HEK293 (cell line): Measurements from ENCODE around the gene CDC37.
A peak's percentile ranks its signal among the peaks of the same experiment; 100 is the strongest.

ENCODE experiments used
- BCL11B ChIP-seq: fragments of 450-650 bp; formaldehyde crosslinking; IDR thresholded peaks from 2 replicates; pipeline ENCODE4 v1.5.1; 2016; ENCODE audit warnings: low read depth, missing biosample characterization, missing genetic modification characterization
- GLIS1 ChIP-seq: fragments of 450-650 bp; formaldehyde crosslinking; IDR thresholded peaks from 2 replicates; pipeline ENCODE4 v1.5.1; 2016; ENCODE audit warnings: missing biosample characterization, missing genetic modification characterization
- HOXA7 ChIP-seq: sonication (generic); formaldehyde crosslinking; IDR thresholded peaks from 2 replicates; pipeline ENCODE4 v1.8.1; 2022; ENCODE audit warnings: missing genetic modification reagents, borderline replicate concordance
- HOXC10 ChIP-seq: sonication (generic); formaldehyde crosslinking; IDR thresholded peaks from 2 replicates; pipeline ENCODE4 v1.8.1; 2023; ENCODE audit warnings: mild to moderate bottlenecking, missing genetic modification reagents
- KLF10 ChIP-seq: fragments of 450-650 bp; IDR thresholded peaks from 2 replicates; pipeline ENCODE4 v1.5.1; 2018; ENCODE audit warnings: missing biosample characterization, mild to moderate bottlenecking, missing genetic modification characterization
- SP7 ChIP-seq: fragments of 450-650 bp; formaldehyde crosslinking; IDR thresholded peaks from 2 replicates; pipeline ENCODE4 v1.5.1; 2016; ENCODE audit warnings: missing biosample characterization, missing genetic modification characterization
- YY2 ChIP-seq: fragments of 450-650 bp; formaldehyde crosslinking; IDR thresholded peaks from 2 replicates; pipeline ENCODE4 v1.5.1; 2016; ENCODE audit warnings: missing biosample characterization, missing genetic modification characterization
- ZNF112 ChIP-seq: fragments of 450-650 bp; formaldehyde crosslinking; IDR thresholded peaks from 2 replicates; pipeline ENCODE4 v1.5.0; 2017; ENCODE audit warnings: missing biosample characterization, missing genetic modification characterization
- ZNF140 ChIP-seq: fragments of 450-650 bp; formaldehyde crosslinking; IDR thresholded peaks from 2 replicates; pipeline ENCODE4 v1.5.1; 2016; ENCODE audit warnings: missing biosample characterization, missing genetic modification characterization
- ZNF202 ChIP-seq: fragments of 450-650 bp; formaldehyde crosslinking; IDR thresholded peaks from 2 replicates; pipeline ENCODE4 v1.5.1; 2016; ENCODE audit warnings: missing biosample characterization, missing genetic modification characterization, borderline replicate concordance
- ZNF280D ChIP-seq: fragments of 450-650 bp; formaldehyde crosslinking; IDR thresholded peaks from 2 replicates; pipeline ENCODE4 v1.5.1; 2016; ENCODE audit warnings: missing biosample characterization, missing genetic modification characterization
- ZNF423 ChIP-seq: fragments of 450-650 bp; formaldehyde crosslinking; IDR thresholded peaks from 2 replicates; pipeline ENCODE4 v1.5.1; 2016; ENCODE audit warnings: missing biosample characterization, missing genetic modification characterization
- ZNF501 ChIP-seq: fragments of 450-650 bp; formaldehyde crosslinking; IDR thresholded peaks from 2 replicates; pipeline ENCODE4 v1.5.1; 2016; ENCODE audit warnings: missing biosample characterization, missing genetic modification characterization
- ZNF518A ChIP-seq: fragments of 450-650 bp; formaldehyde crosslinking; conservative IDR thresholded peaks from 2 replicates; pipeline ENCODE4 v1.5.1; 2016; ENCODE audit warnings: low read depth, missing biosample characterization, missing genetic modification characterization
- ZNF555 ChIP-seq: fragments of 450-650 bp; formaldehyde crosslinking; conservative IDR thresholded peaks from 2 replicates; pipeline ENCODE4 v1.5.1; 2017; ENCODE audit warnings: missing biosample characterization, mild to moderate bottlenecking, missing genetic modification characterization, inconsistent platforms
- ZNF560 ChIP-seq: fragments of 450-650 bp; formaldehyde crosslinking; IDR thresholded peaks from 2 replicates; pipeline ENCODE4 v1.5.1; 2017; ENCODE audit warnings: missing biosample characterization, missing genetic modification characterization, borderline replicate concordance
- ZNF654 ChIP-seq: fragments of 450-650 bp; formaldehyde crosslinking; IDR thresholded peaks from 2 replicates; pipeline ENCODE4 v1.5.1; 2016; ENCODE audit warnings: low read depth, missing biosample characterization, missing genetic modification characterization
- ZNF660 ChIP-seq: fragments of 450-650 bp; IDR thresholded peaks from 2 replicates; pipeline ENCODE4 v1.5.1; 2018; ENCODE audit warnings: missing biosample characterization, mild to moderate bottlenecking, missing genetic modification characterization
- ZNF670 ChIP-seq: fragments of 450-650 bp; formaldehyde crosslinking; IDR thresholded peaks from 2 replicates; pipeline ENCODE4 v1.5.1; 2016; ENCODE audit warnings: missing biosample characterization, missing genetic modification characterization, low read depth
- TF ChIP-seq, protein P1 (sequence below): fragments of 450-650 bp; formaldehyde crosslinking; IDR thresholded peaks from 2 replicates; pipeline ENCODE4 v1.5.1; 2016; ENCODE audit warnings: missing biosample characterization, missing genetic modification characterization, borderline replicate concordance
- TF ChIP-seq, protein P2 (sequence below): fragments of 450-650 bp; formaldehyde crosslinking; IDR thresholded peaks from 2 replicates; pipeline ENCODE4 v1.5.1; 2016; ENCODE audit warnings: missing biosample characterization, missing genetic modification characterization, borderline replicate concordance

CDC37 gene

DNA sequence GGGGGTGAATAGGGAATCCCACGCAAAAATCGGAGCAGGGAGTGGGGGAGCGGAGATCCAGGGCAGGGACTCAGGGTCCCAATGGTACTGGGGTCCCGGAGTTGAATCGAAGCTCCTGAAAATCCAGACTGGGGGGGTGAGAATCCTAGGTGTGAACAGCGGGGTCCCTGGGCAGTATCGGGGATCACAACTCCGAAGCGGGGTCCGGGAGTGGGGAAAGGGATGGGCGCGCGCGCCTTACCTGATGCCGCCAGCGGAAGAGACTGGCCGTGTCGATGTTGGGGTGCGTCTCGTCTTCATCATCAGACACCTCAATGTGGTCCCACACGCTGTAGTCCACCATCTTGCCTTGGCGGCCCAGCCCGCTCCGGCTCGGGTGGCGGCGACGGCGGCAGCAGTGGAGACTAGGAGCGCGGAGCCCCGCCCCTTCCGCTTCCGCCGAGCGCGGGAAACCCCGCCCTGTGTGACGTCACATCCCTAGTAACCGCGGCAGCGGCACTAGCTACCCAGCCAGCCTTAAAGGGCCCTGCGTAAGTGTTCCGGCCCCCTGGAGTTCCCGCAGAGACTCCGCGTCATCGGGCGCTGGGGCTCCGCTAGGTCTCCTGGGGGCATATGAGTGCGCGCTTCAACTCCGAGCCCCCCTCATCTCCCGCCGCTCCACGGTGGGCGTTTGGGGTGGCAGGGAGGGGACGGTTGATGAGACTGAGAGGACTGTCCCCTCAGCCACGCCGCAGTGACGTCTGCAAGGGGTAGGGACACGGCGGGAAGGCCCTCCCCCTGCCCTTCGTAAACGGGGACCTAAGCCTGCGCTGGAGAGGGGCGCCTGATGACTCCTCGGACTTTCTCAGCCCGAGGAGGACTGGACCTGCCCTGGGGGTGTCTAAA, at the start of gene CDC37 (continued):
- TF ChIP-seq, protein P1, sequence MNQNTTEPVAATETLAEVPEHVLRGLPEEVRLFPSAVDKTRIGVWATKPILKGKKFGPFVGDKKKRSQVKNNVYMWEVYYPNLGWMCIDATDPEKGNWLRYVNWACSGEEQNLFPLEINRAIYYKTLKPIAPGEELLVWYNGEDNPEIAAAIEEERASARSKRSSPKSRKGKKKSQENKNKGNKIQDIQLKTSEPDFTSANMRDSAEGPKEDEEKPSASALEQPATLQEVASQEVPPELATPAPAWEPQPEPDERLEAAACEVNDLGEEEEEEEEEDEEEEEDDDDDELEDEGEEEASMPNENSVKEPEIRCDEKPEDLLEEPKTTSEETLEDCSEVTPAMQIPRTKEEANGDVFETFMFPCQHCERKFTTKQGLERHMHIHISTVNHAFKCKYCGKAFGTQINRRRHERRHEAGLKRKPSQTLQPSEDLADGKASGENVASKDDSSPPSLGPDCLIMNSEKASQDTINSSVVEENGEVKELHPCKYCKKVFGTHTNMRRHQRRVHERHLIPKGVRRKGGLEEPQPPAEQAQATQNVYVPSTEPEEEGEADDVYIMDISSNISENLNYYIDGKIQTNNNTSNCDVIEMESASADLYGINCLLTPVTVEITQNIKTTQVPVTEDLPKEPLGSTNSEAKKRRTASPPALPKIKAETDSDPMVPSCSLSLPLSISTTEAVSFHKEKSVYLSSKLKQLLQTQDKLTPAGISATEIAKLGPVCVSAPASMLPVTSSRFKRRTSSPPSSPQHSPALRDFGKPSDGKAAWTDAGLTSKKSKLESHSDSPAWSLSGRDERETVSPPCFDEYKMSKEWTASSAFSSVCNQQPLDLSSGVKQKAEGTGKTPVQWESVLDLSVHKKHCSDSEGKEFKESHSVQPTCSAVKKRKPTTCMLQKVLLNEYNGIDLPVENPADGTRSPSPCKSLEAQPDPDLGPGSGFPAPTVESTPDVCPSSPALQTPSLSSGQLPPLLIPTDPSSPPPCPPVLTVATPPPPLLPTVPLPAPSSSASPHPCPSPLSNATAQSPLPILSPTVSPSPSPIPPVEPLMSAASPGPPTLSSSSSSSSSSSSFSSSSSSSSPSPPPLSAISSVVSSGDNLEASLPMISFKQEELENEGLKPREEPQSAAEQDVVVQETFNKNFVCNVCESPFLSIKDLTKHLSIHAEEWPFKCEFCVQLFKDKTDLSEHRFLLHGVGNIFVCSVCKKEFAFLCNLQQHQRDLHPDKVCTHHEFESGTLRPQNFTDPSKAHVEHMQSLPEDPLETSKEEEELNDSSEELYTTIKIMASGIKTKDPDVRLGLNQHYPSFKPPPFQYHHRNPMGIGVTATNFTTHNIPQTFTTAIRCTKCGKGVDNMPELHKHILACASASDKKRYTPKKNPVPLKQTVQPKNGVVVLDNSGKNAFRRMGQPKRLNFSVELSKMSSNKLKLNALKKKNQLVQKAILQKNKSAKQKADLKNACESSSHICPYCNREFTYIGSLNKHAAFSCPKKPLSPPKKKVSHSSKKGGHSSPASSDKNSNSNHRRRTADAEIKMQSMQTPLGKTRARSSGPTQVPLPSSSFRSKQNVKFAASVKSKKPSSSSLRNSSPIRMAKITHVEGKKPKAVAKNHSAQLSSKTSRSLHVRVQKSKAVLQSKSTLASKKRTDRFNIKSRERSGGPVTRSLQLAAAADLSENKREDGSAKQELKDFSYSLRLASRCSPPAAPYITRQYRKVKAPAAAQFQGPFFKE (tag by site-specific recombination): no peak
- TF ChIP-seq ZNF670 (tag by site-specific recombination): no peak
- no peak for TF ChIP-seq BCL11B
- peak; percentile 95 for TF ChIP-seq GLIS1 (tag by site-specific recombination)
- peak; percentile 59; the same call in 1 of the 2 replicates for TF ChIP-seq ZNF518A (tag by site-specific recombination)
- TF ChIP-seq HOXA7: no peak
- peak; percentile 12; the same call in 1 of the 2 replicates for TF ChIP-seq SP7 (tag by site-specific recombination)
- no peak for TF ChIP-seq HOXC10
- TF ChIP-seq ZNF280D (tag by site-specific recombination): 0 out of 2 replicates have a peak, but pooled peaks have one; percentile 9
- TF ChIP-seq ZNF140 (tag by site-specific recombination): no peak
- no peak for TF ChIP-seq ZNF555 (tag by site-specific recombination)
- 0 out of 2 replicates have a peak, but pooled peaks have one; percentile 3 for TF ChIP-seq ZNF660
- TF ChIP-seq ZNF560 (tag by site-specific recombination): no peak
- TF ChIP-seq, protein P2, sequence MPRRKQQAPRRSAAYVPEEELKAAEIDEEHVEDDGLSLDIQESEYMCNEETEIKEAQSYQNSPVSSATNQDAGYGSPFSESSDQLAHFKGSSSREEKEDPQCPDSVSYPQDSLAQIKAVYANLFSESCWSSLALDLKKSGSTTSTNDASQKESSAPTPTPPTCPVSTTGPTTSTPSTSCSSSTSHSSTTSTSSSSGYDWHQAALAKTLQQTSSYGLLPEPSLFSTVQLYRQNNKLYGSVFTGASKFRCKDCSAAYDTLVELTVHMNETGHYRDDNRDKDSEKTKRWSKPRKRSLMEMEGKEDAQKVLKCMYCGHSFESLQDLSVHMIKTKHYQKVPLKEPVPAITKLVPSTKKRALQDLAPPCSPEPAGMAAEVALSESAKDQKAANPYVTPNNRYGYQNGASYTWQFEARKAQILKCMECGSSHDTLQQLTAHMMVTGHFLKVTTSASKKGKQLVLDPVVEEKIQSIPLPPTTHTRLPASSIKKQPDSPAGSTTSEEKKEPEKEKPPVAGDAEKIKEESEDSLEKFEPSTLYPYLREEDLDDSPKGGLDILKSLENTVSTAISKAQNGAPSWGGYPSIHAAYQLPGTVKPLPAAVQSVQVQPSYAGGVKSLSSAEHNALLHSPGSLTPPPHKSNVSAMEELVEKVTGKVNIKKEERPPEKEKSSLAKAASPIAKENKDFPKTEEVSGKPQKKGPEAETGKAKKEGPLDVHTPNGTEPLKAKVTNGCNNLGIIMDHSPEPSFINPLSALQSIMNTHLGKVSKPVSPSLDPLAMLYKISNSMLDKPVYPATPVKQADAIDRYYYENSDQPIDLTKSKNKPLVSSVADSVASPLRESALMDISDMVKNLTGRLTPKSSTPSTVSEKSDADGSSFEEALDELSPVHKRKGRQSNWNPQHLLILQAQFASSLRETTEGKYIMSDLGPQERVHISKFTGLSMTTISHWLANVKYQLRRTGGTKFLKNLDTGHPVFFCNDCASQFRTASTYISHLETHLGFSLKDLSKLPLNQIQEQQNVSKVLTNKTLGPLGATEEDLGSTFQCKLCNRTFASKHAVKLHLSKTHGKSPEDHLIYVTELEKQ (tag by site-specific recombination): no peak
- peak; percentile 76 for TF ChIP-seq ZNF423
- TF ChIP-seq ZNF501 (tag by site-specific recombination): 0 out of 2 replicates have a peak, but pooled peaks have one; percentile 36
- TF ChIP-seq YY2: peak; percentile 77
- TF ChIP-seq ZNF202: no peak
- no peak for TF ChIP-seq ZNF654 (tag by site-specific recombination)
- peak; percentile 78 for TF ChIP-seq KLF10 (tag by site-specific recombination)
- no peak for TF ChIP-seq ZNF112 (tag by site-specific recombination)
